Uterus (tissue), 4 donors: ENCODE data around the gene LTBP2. TPM values are rescaled to one million over a fixed set of nuclear protein-coding genes. Genes with fewer than 3 reads are reported as not detected.

Experiments
- DNase-seq, 2 donors: peaks; one replicate each; pipeline ENCODE4 v3.0.0-alpha.2; 2019 to 2020
- H3K27ac ChIP-seq, 2 donors: fragments of 200-600 bp; sonication (generic); 1 replicate in 1 of 2; 2 replicates in 1 of 2; pipeline ENCODE4 v1.5.1; 2016 to 2018
- H3K27me3 ChIP-seq, 2 donors: fragments of 200-600 bp; sonication (generic); one replicate each; pipeline ENCODE4 v1.5.1; 2018 to 2019; ENCODE audit warnings: control low read depth in 1 of 2
- H3K36me3 ChIP-seq, 2 donors: fragments of 200-600 bp; sonication (generic); one replicate each; pipeline ENCODE4 v1.5.1; 2019; ENCODE audit warnings: control low read depth in 1 of 2
- H3K4me1 ChIP-seq, 2 donors: fragments of 200-600 bp; sonication (generic); one replicate each; pipeline ENCODE4 v1.5.1; 2018 to 2019; ENCODE audit warnings: control low read depth in 1 of 2
- H3K4me3 ChIP-seq, 2 donors: fragments of 200-600 bp; sonication (generic); 1 replicate in 1 of 2; 2 replicates in 1 of 2; pipeline ENCODE4 v1.5.1; 2018 to 2019; ENCODE audit warnings: mild to moderate bottlenecking in 1 of 2
- H3K9me3 ChIP-seq, 2 donors: fragments of 200-600 bp; sonication (generic); one replicate each; pipeline ENCODE4 v1.5.1; 2019; ENCODE audit warnings: control low read depth in 1 of 2
- CTCF ChIP-seq, 4 experiments: fragments of 200-600 bp in 2 of 4; fragments of 450-650 bp in 2 of 4; sonication (generic) in 2 of 4; IDR thresholded peaks; one replicate each; pipeline ENCODE4 v1.5.1; 2016 to 2019; ENCODE audit warnings: antibody characterized with exemption in 4 of 4, mild to moderate bottlenecking in 2 of 4, moderate library complexity in 1 of 4
- POLR2A ChIP-seq, 2 donors: fragments of 450-650 bp; IDR thresholded peaks; one replicate each; pipeline ENCODE4 v1.6.1; 2016; ENCODE audit warnings: antibody characterized with exemption in 2 of 2, mild to moderate bottlenecking in 1 of 2, moderate library complexity in 1 of 2
- intact Hi-C: fragments of 100-400 bp; cut with DNase I; formaldehyde crosslinking; loops from one replicate; pipeline ENCODE4 v1.15.1; 2023; ENCODE audit warnings: low total_unique reads
- total RNA-seq, 4 donors: library from RNA; depleted of rRNA in 3 of 4; stranded (reverse); fragments of >200 nt in 3 of 4; gene quantifications; one replicate each; pipeline versions ENCODE4 v1.1.0 to v1.2.4, GENCODE V29; 2014 to 2023
- donor health status: DM: yes; HTN: yes; CAD: no.

LTBP2 gene
- total RNA-seq, 4 donors from 2014 or later, result 18.8 to 70.6 (median 35.1) TPM

GRCh38 chr14:74535756-74536325, 76.2 kb downstream of the LTBP2 start:
- no peak for TF ChIP-seq POLR2A (IDR thresholded peaks at IDR 0.05)
- TF ChIP-seq CTCF (IDR thresholded peaks at IDR 0.05), result no peak
- no peak overlapping the region for H3K4me3 ChIP-seq
- no peaks in the 10 kb centered on the region for H3K9me3 ChIP-seq
- no peaks in the 10 kb centered on the region for H3K36me3 ChIP-seq
- no peak for DNase-seq
- no peak overlapping the region for H3K27ac ChIP-seq
- H3K4me1 ChIP-seq, result no peaks in the 10 kb centered on the region
- H3K27me3 ChIP-seq, result no peaks in the 10 kb centered on the region
- intact Hi-C loops, result no loop called here

GRCh38 chr14:74533576-74533975, 78.5 kb downstream of the LTBP2 start:
- H3K27me3 ChIP-seq, result no peaks in the 10 kb centered on the region
- no peaks in the 10 kb centered on the region for H3K9me3 ChIP-seq
- no peaks in the 10 kb centered on the region for H3K4me1 ChIP-seq
- intact Hi-C loops, result no loop called here
- H3K36me3 ChIP-seq, result no peaks in the 10 kb centered on the region
- no peak overlapping the region for H3K4me3 ChIP-seq
- no peak for DNase-seq
- no peak overlapping the region for H3K27ac ChIP-seq
- TF ChIP-seq POLR2A (IDR thresholded peaks at IDR 0.05) (no peak), CTCF (IDR thresholded peaks at IDR 0.05) (no peak)

- no peaks in the 10 kb centered on the region for H3K9me3 ChIP-seq
- DNase-seq, result no peak
- H3K4me3 ChIP-seq, result no peak overlapping the region
- no peaks in the 10 kb centered on the region for H3K27me3 ChIP-seq
- intact Hi-C loops, result no loop called here
- H3K4me1 ChIP-seq, result no peaks in the 10 kb centered on the region
- no peaks in the 10 kb centered on the region for H3K36me3 ChIP-seq
- no peak overlapping the region for H3K27ac ChIP-seq
- TF ChIP-seq CTCF (IDR thresholded peaks at IDR 0.05), result no peak
- no peak for TF ChIP-seq POLR2A (IDR thresholded peaks at IDR 0.05)
These were observed 79.8 kb downstream of the LTBP2 start for GRCh38 chr14:74532246-74532645.

- TF ChIP-seq CTCF (IDR thresholded peaks at IDR 0.05) (no peak), POLR2A (IDR thresholded peaks at IDR 0.05) (no peak)
- Histone ChIP-seq H3K4me3 (no peak overlapping the region), H3K27ac (no peak overlapping the region), H3K4me1 (no peaks in the 10 kb centered on the region), H3K9me3 (no peaks in the 10 kb centered on the region), H3K27me3 (no peaks in the 10 kb centered on the region), H3K36me3 (no peaks in the 10 kb centered on the region)
- intact Hi-C loops, result no loop called here
- no peak for DNase-seq
These were observed 80.6 kb downstream of the LTBP2 start for GRCh38 chr14:74531467-74531866.

- DNase-seq, result no peak
- TF ChIP-seq CTCF (IDR thresholded peaks at IDR 0.05), result no peak
- no peak for TF ChIP-seq POLR2A (IDR thresholded peaks at IDR 0.05)
- no peaks in the 10 kb centered on the region for H3K36me3 ChIP-seq
- no peak overlapping the region for H3K4me3 ChIP-seq
- H3K27me3 ChIP-seq, result no peaks in the 10 kb centered on the region
- no peak overlapping the region for H3K27ac ChIP-seq
- intact Hi-C loops, result no loop called here
- no peaks in the 10 kb centered on the region for H3K4me1 ChIP-seq
- H3K9me3 ChIP-seq, result no peaks in the 10 kb centered on the region
These were observed 81.0 kb downstream of the LTBP2 start for GRCh38 chr14:74531006-74531405.
